ENCODE data around the gene RBM5.

DNA sequence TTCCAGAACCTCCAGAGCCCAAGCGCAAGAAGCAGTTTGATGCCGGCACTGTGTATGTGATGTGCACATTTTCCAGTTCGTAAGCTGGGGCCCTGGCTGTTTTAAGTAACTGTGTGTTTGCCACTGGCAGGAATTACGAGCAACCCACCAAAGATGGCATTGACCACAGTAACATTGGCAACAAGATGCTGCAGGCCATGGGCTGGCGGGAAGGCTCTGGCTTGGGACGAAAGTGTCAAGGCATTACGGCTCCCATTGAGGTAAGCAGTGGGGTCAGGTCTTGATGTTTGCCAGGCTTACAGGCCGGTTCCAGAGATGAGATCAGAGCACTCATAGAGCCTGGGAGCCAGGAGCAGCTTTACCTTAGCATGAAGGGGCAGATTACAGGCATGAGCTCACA lies 28.4 kb downstream of the RBM5 start:
- TF ChIP-seq POLR2AphosphoS5 (IDR thresholded peaks at IDR 0.05; ENCODE audit: low read length), result no peak
- no peak for TF ChIP-seq HDAC6 (IDR thresholded peaks at IDR 0.05; ENCODE audit: unreplicated experiment)
- 0 out of 2 replicates have a peak, but pooled peaks have one; percentile 22 for TF ChIP-seq POLR2A (IDR thresholded peaks at IDR 0.05; ENCODE audit: low read depth, low read length)
- TF ChIP-seq CTCF (IDR thresholded peaks at IDR 0.05 in 2 of 3, conservative IDR thresholded peaks at IDR 0.05 in 1 of 3; ENCODE audit: control insufficient read depth in 2 of 3, extremely low read depth in 1 of 3, insufficient read depth in 1 of 3, low read depth in 3 of 3, low read length in 3 of 3), result no peak
- no peak for TF ChIP-seq ASH2L (IDR thresholded peaks at IDR 0.05; ENCODE audit: borderline replicate concordance, low read depth)
- no peak for TF ChIP-seq YY1 (IDR thresholded peaks at IDR 0.05; ENCODE audit: low read depth, low read length)
- no peak for TF ChIP-seq TARDBP (IDR thresholded peaks at IDR 0.05; ENCODE audit: borderline replicate concordance)
- no peak for TF ChIP-seq JUND (IDR thresholded peaks at IDR 0.05; ENCODE audit: low read depth, low read length)
- TF ChIP-seq KDM1A (IDR thresholded peaks at IDR 0.05; ENCODE audit: borderline replicate concordance), result no peak
- no peak for TF ChIP-seq ATF3 (IDR thresholded peaks at IDR 0.05; ENCODE audit: borderline replicate concordance, extremely low read depth, low read depth, low read length)
- TF ChIP-seq RBBP5 (conservative IDR thresholded peaks at IDR 0.05), result no peak
- TF ChIP-seq SREBF1 (IDR thresholded peaks at IDR 0.05; ENCODE audit: low read length), result no peak
- no peak for TF ChIP-seq NR2C2 (IDR thresholded peaks at IDR 0.05; ENCODE audit: borderline replicate concordance, control insufficient read depth, insufficient read length, low read depth)
- TF ChIP-seq, protein P1, sequence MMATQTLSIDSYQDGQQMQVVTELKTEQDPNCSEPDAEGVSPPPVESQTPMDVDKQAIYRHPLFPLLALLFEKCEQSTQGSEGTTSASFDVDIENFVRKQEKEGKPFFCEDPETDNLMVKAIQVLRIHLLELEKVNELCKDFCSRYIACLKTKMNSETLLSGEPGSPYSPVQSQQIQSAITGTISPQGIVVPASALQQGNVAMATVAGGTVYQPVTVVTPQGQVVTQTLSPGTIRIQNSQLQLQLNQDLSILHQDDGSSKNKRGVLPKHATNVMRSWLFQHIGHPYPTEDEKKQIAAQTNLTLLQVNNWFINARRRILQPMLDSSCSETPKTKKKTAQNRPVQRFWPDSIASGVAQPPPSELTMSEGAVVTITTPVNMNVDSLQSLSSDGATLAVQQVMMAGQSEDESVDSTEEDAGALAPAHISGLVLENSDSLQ (IDR thresholded peaks at IDR 0.05), result no peak
